Hematopoietic multipotent progenitor cell treated with erythropoietin and hydrocortisone succinate and interleukin-3 and kit ligand, for 17 days (in vitro differentiated cells): Measurements from ENCODE around the gene MYL6B.
"Not testable (repeated sequence)": the region's sequence is repeated elsewhere in the genome, so short reads cannot be mapped to it uniquely, and the experiment has no call there.

Experiments used
- DNase-seq: peaks from one replicate; pipeline ENCODE4 v3.0.0-alpha.2; 2015; ENCODE audit warnings: low spot score

The MYL6B gene

GRCh38 chr12:56172839-56173238, 20.5 kb downstream of the MYL6B start:
- DNase-seq, result no peak

- no peak for DNase-seq
Observed at GRCh38 chr12:56178347-56178746, 26.0 kb downstream of the MYL6B start.

- DNase-seq, result no peak
Observed at GRCh38 chr12:56186957-56187356, 34.6 kb downstream of the MYL6B start.

- peak; percentile 24 for DNase-seq
Observed at GRCh38 chr12:56188131-56188777, 35.9 kb downstream of the MYL6B start.

- peak; percentile 32 for DNase-seq
Observed at GRCh38 chr12:56188778-56189098, 36.4 kb downstream of the MYL6B start.

- peak; percentile 94 for DNase-seq
Observed at GRCh38 chr12:56189099-56189917, 36.9 kb downstream of the MYL6B start, which contains the start of gene SMARCC2. Gene SMARCC2, minus strand, starts transcription at chr12:56189483. Its CDS starts 22 bp downstream, at chr12:56189461.

GRCh38 chr12:56189918-56190694, 37.7 kb downstream of the MYL6B start:
- DNase-seq, result peak; percentile 54

GRCh38 chr12:56190695-56191155, 38.3 kb downstream of the MYL6B start:
- no peak for DNase-seq

- no peak for DNase-seq
Observed at GRCh38 chr12:56192582-56192981, 40.2 kb downstream of the MYL6B start.

- peak; percentile 93 for DNase-seq
Observed at GRCh38 chr12:56193025-56193578, 40.7 kb downstream of the MYL6B start.

- not testable (repeated sequence) for DNase-seq
Observed at GRCh38 chr12:56196818-56197550, 44.6 kb downstream of the MYL6B start.

GRCh38 chr12:56197921-56198635, 45.7 kb downstream of the MYL6B start:
- no peak for DNase-seq

- no peak for DNase-seq
Observed at GRCh38 chr12:56198836-56199235, 46.4 kb downstream of the MYL6B start.

GRCh38 chr12:56202366-56202765, 50.0 kb downstream of the MYL6B start:
- DNase-seq, result no peak

GRCh38 chr12:56202838-56203237, 50.5 kb downstream of the MYL6B start:
- no peak for DNase-seq

GRCh38 chr12:56204275-56204674, 51.9 kb downstream of the MYL6B start:
- no peak for DNase-seq

- no peak for DNase-seq
Observed at GRCh38 chr12:56205445-56205844, 53.1 kb downstream of the MYL6B start.

- DNase-seq, result peak; percentile 76
Observed at GRCh38 chr12:56206452-56207166, 54.2 kb downstream of the MYL6B start.
